SU-DHL-6 (cell line): ENCODE data around the gene SMCP.

Experiments used
- H2AFZ ChIP-seq: fragments of 200-600 bp; sonication (generic); 2 replicates; pipeline ENCODE4 v1.6.1; 2014; ENCODE audit warnings: low read depth, mild to moderate bottlenecking, moderate library complexity, mixed read lengths, antibody characterized with exemption, low read length; ENCODE audit not compliant: severe bottlenecking
- H3F3A ChIP-seq: fragments of 200-600 bp; shearing (Covaris generic); 2 replicates; pipeline ENCODE4 v1.6.0; 2016; ENCODE audit warnings: antibody characterized with exemption, mild to moderate bottlenecking; ENCODE audit not compliant: insufficient read depth
- H3K27ac ChIP-seq: fragments of 200-600 bp; sonication (generic); 2 replicates; pipeline ENCODE4 v1.5.1; 2016; ENCODE audit warnings: low read depth, mild to moderate bottlenecking, low read length, moderate library complexity, mixed read lengths
- H3K27me3 ChIP-seq: fragments of 200-600 bp; sonication (generic), shearing (Covaris generic); 2 replicates; pipeline ENCODE4 v1.6.0; 2014; ENCODE audit warnings: mild to moderate bottlenecking, low read length
- H3K36me3 ChIP-seq: fragments of 200-600 bp; sonication (generic); 2 replicates; pipeline ENCODE4 v1.6.1; 2014; ENCODE audit warnings: mild to moderate bottlenecking, low read length, mixed read lengths
- H3K4me2 ChIP-seq: fragments of 300-600, 200-600 bp; shearing (Covaris generic), sonication (generic); 2 replicates; pipeline ENCODE4 v1.6.0; 2014; ENCODE audit warnings: low read length, low read depth, mild to moderate bottlenecking; ENCODE audit not compliant: poor library complexity, severe bottlenecking
- H3K4me3 ChIP-seq: fragments of 200-600 bp; sonication (generic); 2 replicates; pipeline ENCODE4 v1.5.1; 2014; ENCODE audit warnings: antibody characterized with exemption, low read length, mild to moderate bottlenecking, mixed read lengths; ENCODE audit not compliant: insufficient read depth, poor library complexity, severe bottlenecking
- H3K79me2 ChIP-seq: fragments of 200-600 bp; sonication (generic); 2 replicates; pipeline ENCODE4 v1.6.1; 2014; ENCODE audit warnings: mild to moderate bottlenecking, low read length, moderate library complexity; ENCODE audit not compliant: insufficient read depth
- H3K9ac ChIP-seq: fragments of 200-600 bp; sonication (generic); 2 replicates; pipeline ENCODE4 v1.7.0; 2014; ENCODE audit warnings: mild to moderate bottlenecking, low read length
- H3K9me2 ChIP-seq: fragments of 200-600 bp; sonication (generic); replicated peaks from 2 replicates; pipeline ENCODE4 v1.6.1; 2014; ENCODE audit warnings: low read length; ENCODE audit not compliant: insufficient read depth
- H3K9me3 ChIP-seq: fragments of 200-600 bp; sonication (generic); 2 replicates; pipeline ENCODE4 v1.6.1; 2014; ENCODE audit warnings: low read length, mixed read lengths; ENCODE audit not compliant: insufficient read depth
- H4K20me1 ChIP-seq: fragments of 200-600 bp; sonication (generic); 2 replicates; pipeline ENCODE4 v1.6.1; 2014; ENCODE audit warnings: low read depth, mild to moderate bottlenecking, antibody characterized with exemption, low read length, moderate library complexity, mixed read lengths
- EZH2phosphoT487 ChIP-seq: fragments of 200-600 bp; sonication (generic), shearing (Covaris generic); conservative IDR thresholded peaks from 2 replicates; pipeline ENCODE4 v1.6.1; 2018; ENCODE audit warnings: mild to moderate bottlenecking, antibody characterized with exemption, low read length, moderate library complexity, mixed read lengths
- TF ChIP-seq, protein P1 (sequence below): fragments of 200-600 bp; sonication (generic); IDR thresholded peaks from one replicate; pipeline ENCODE4 v1.5.1; 2017; ENCODE audit warnings: antibody characterized with exemption, mild to moderate bottlenecking, low read length, moderate library complexity; ENCODE audit not compliant: insufficient read depth, poor library complexity, severe bottlenecking

The SMCP gene

DNA sequence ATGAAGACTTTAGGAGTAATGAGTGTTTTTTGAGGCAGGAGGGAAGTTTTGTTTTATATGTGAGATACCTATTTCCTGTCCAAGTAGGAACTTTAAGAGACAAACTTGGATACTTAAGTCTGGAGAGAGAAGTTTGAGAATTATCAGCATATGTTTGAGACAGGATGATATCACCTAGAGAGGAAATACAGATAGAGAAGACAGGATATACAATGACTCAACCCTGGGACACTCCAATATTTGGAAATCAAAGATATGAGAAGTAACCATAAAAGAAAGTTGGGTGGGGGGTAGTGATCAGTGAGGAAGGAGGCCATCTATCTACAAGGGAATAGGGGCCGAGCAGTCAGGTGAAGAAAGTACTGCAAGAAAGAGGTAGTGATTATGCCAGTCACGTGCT is 11.8 kb upstream of the SMCP start:
- no peaks in the 10 kb centered on the region for H3F3A ChIP-seq
- no peaks in the 10 kb centered on the region for H3K9me2 ChIP-seq
- TF ChIP-seq, protein P1, sequence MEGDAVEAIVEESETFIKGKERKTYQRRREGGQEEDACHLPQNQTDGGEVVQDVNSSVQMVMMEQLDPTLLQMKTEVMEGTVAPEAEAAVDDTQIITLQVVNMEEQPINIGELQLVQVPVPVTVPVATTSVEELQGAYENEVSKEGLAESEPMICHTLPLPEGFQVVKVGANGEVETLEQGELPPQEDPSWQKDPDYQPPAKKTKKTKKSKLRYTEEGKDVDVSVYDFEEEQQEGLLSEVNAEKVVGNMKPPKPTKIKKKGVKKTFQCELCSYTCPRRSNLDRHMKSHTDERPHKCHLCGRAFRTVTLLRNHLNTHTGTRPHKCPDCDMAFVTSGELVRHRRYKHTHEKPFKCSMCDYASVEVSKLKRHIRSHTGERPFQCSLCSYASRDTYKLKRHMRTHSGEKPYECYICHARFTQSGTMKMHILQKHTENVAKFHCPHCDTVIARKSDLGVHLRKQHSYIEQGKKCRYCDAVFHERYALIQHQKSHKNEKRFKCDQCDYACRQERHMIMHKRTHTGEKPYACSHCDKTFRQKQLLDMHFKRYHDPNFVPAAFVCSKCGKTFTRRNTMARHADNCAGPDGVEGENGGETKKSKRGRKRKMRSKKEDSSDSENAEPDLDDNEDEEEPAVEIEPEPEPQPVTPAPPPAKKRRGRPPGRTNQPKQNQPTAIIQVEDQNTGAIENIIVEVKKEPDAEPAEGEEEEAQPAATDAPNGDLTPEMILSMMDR = no peak
- no peak for TF ChIP-seq EZH2phosphoT487
- no peaks in the 10 kb centered on the region for H3K9me3 ChIP-seq
- H2AFZ ChIP-seq = no peak overlapping the region
- no peaks in the 10 kb centered on the region for H4K20me1 ChIP-seq
- no peaks in the 10 kb centered on the region for H3K79me2 ChIP-seq
- no peak overlapping the region for H3K9ac ChIP-seq
- no peak overlapping the region for H3K27ac ChIP-seq
- H3K4me3 ChIP-seq = no peak overlapping the region
- H3K27me3 ChIP-seq = no peaks in the 10 kb centered on the region
- no peak overlapping the region for H3K4me2 ChIP-seq
- H3K36me3 ChIP-seq = no peaks in the 10 kb centered on the region

DNA sequence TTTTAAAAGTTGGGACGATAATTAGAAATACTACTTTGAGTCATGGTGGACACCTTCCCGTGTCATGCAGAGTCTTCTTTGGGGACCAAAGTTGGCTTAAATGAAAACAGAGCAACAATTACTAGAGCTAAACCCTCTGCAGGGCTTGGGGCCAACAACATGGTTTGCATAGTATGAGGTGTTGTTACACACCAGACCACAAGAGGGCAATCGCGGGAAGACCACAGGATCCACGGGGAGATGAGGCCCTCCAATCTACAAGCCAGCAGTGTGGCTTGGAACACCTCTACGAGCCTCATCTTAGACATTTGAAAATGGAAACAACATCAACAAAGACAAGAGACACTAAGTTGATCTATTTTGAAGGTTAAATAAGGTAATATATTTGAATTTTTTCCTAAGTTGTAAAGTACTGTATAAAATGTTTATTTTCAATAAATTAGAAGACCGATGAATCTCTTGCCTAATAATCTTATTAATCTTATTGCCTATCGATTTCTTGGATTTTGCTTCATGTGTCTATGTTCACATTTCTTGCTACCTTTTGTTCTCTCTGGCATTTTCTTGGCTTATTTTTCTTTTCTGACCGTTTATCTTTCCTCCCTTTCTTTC is 8.2 kb upstream of the SMCP start:
- Histone ChIP-seq H3K4me2 (no peak overlapping the region), H3F3A (no peaks in the 10 kb centered on the region), H2AFZ (no peak overlapping the region), H3K9me3 (no peaks in the 10 kb centered on the region), H3K27me3 (no peaks in the 10 kb centered on the region), H3K4me3 (no peak overlapping the region), H3K79me2 (no peaks in the 10 kb centered on the region), H4K20me1 (no peaks in the 10 kb centered on the region), H3K27ac (no peak overlapping the region), H3K36me3 (no peaks in the 10 kb centered on the region), H3K9me2 (no peaks in the 10 kb centered on the region), H3K9ac (no peak overlapping the region)
- no peak for TF ChIP-seq EZH2phosphoT487
- TF ChIP-seq, protein P1 = peak; percentile 62

DNA sequence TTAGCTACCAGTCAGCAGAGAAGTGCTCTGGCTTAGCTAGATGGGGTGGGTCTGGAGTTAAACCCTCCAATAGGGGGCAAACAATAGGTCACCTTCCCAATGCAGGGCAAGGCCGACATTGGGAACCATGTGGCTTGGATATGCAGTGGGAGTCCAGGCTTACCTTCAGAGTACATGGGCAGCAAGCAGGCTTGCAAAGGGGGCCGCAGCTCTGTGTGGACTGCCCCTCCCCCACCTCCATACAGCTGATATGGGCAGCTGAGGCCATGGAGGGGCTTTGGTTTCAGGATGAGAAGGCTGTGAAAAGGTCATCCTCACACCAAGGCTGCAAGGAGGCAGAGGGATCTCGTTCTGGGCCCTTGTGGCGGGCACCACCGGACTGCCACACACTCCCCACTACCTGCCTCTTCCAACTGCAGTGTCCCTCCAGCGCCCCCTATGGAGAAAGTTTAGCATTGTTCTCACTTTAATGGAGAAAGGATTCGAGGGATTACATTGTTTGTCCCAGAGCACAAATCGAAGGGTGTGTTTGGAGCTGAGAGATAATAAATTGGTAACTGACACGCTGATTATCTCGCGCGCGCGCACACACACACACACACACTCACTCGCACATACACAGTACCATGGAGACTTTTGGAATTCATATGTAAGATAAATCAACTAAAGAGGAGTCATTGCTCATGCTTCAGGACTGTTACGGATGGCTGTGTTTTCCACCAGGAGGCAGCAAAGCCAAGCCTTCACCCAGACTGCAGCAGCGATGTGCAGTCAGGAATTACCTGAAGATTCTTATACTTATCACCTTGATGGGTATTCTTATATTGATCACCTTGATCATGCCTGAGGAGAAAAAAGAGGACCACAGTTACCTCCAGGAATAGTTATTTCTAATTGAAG is 7.0 kb upstream of the SMCP start:
- Histone ChIP-seq H3K79me2 (no peaks in the 10 kb centered on the region), H3K4me3 (no peak overlapping the region), H3K9ac (no peak overlapping the region), H3K36me3 (no peaks in the 10 kb centered on the region), H3K9me2 (no peaks in the 10 kb centered on the region), H4K20me1 (no peaks in the 10 kb centered on the region), H3K27me3 (no peaks in the 10 kb centered on the region), H3F3A (no peaks in the 10 kb centered on the region), H2AFZ (no peak overlapping the region), H3K4me2 (no peak overlapping the region), H3K9me3 (no peaks in the 10 kb centered on the region), H3K27ac (no peak overlapping the region)
- no peak for TF ChIP-seq EZH2phosphoT487
- TF ChIP-seq, protein P1 = peak; percentile 40
